Hepatocyte (in vitro differentiated cells): ENCODE data around the gene CHD9. TPM values are rescaled to one million over a fixed set of nuclear protein-coding genes. Genes with fewer than 3 reads are reported as not detected.

Experiments used
- DNase-seq: peaks from one replicate; pipeline ENCODE4 v3.0.0-alpha.2; 2016; ENCODE audit warnings: low spot score
- H2AFZ ChIP-seq: fragments of 200-600 bp; sonication (generic); 2 replicates; pipeline ENCODE4 v1.6.0; 2016; ENCODE audit warnings: antibody characterized with exemption, mild to moderate bottlenecking
- H3K27ac ChIP-seq: fragments of 200-600 bp; sonication (generic); 2 replicates; pipeline ENCODE4 v1.5.1; 2016; ENCODE audit warnings: mild to moderate bottlenecking
- H3K27me3 ChIP-seq: fragments of 200-600 bp; sonication (generic); 2 replicates; pipeline ENCODE4 v1.6.1; 2016
- H3K36me3 ChIP-seq: fragments of 200-600 bp; sonication (generic); replicated peaks from 2 replicates; pipeline ENCODE4 v1.5.1; 2016; ENCODE audit warnings: low read depth; ENCODE audit not compliant: insufficient read depth
- H3K4me1 ChIP-seq: fragments of 200-600 bp; sonication (generic); 2 replicates; pipeline ENCODE4 v1.5.1; 2016; ENCODE audit warnings: mild to moderate bottlenecking, moderate library complexity; ENCODE audit not compliant: insufficient read depth
- H3K4me2 ChIP-seq: fragments of 200-600 bp; sonication (generic); 2 replicates; pipeline ENCODE4 v1.6.0; 2016
- H3K4me3 ChIP-seq: fragments of 200-600 bp; sonication (generic); 2 replicates; pipeline ENCODE4 v1.5.1; 2016; ENCODE audit warnings: mild to moderate bottlenecking
- H3K79me2 ChIP-seq: fragments of 200-600 bp; sonication (generic); 2 replicates; pipeline ENCODE4 v1.6.0; 2017; ENCODE audit warnings: mild to moderate bottlenecking
- H3K9me2 ChIP-seq: fragments of 200-600 bp; sonication (generic); replicated peaks from 2 replicates; pipeline ENCODE4 v1.6.0; 2017; ENCODE audit warnings: mild to moderate bottlenecking; ENCODE audit not compliant: insufficient read depth
- H3K9me3 ChIP-seq: fragments of 200-600 bp; sonication (generic); 2 replicates; pipeline ENCODE4 v1.5.1; 2016; ENCODE audit warnings: low read depth, mild to moderate bottlenecking
- H4K20me1 ChIP-seq: fragments of 200-600 bp; sonication (generic); 2 replicates; pipeline ENCODE4 v1.6.0; 2016; ENCODE audit warnings: mild to moderate bottlenecking; ENCODE audit not compliant: insufficient read depth, poor library complexity, severe bottlenecking
- EZH2 ChIP-seq: fragments of 200-600 bp; sonication (generic); IDR thresholded peaks from 2 replicates; pipeline ENCODE4 v1.6.1; 2016; ENCODE audit warnings: antibody characterized with exemption, mild to moderate bottlenecking, borderline replicate concordance
- EZH2phosphoT487 ChIP-seq: fragments of 200-600 bp; sonication (generic); IDR thresholded peaks from one replicate; pipeline ENCODE4 v1.6.1; 2018; ENCODE audit warnings: antibody characterized with exemption, mild to moderate bottlenecking, low read depth, moderate library complexity; ENCODE audit not compliant: unreplicated experiment, severe bottlenecking
- WGBS: methylation state at CpG from one replicate; pipeline ENCODE4 v1.1.6; 2016; ENCODE audit warnings: low lambda C conversion rate; ENCODE audit errors: missing lambda C conversion rate; 5-methylcytosine and 5-hydroxymethylcytosine counted together
- polyA plus RNA-seq: library from polyadenylated mRNA; unstranded; fragments of >200 nt; fragmentation: Nextera tagmentation; extraction: Ambion mirVana; gene quantifications from 2 replicates; pipeline ENCODE4 v1.2.1, GENCODE V29; 2016
- total RNA-seq: library from RNA; depleted of rRNA; stranded (reverse); fragments of >200 nt; gene quantifications from 2 replicates; pipeline ENCODE4 v1.2.3, GENCODE V29; 2014
- TF ChIP-seq, protein P1 (sequence below): fragments of 200-600 bp; sonication (generic); IDR thresholded peaks from 2 replicates; pipeline ENCODE4 v1.5.1; 2016; ENCODE audit warnings: antibody characterized with exemption, mild to moderate bottlenecking; ENCODE audit not compliant: poor library complexity

CHD9 gene
- total and polyA plus RNA-seq, 2 experiments from 2014 or later = 54.9 to 68.2 TPM

DNA sequence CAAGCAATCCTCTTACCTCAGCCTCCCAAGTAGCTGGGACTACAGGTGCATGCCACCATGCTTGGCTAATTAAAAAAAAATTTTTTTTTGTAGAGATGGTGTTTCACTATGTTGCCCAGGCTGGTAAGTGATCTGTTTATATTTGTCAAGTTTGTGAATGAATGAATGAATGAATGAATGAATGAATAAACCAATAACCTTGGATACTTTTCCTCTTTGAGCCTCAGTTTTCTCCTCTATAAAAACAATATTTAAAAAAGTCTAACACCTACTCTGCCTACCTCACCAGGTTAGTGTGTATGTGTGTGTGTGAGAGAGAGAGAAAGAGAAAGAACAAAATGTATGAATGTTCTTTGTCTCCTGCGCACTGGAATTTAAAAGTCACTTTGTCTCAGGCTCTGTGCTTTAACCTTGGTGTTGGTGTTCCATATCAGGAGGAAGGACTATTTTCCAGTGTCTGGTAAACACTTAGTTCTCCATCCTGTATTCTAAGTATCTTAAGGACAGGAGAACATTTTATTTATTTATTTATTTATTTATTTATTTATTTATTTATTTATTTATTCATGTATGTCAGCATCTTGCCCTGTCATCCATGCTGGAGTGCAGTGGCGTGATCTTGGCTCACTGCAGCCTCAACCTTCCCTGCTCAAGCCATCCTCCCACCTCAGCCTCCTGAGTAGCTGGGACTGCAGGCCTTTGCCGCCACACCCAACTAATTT is 27.1 kb downstream of the CHD9 start:
- H3K9me3 ChIP-seq = no peaks in the 10 kb centered on the region
- H3K4me1 ChIP-seq = peaks cover 54% of the 10 kb centered on the region
- no peak overlapping the region for H3K4me3 ChIP-seq
- no peaks in the 10 kb centered on the region for H3K36me3 ChIP-seq
- TF ChIP-seq, protein P1, sequence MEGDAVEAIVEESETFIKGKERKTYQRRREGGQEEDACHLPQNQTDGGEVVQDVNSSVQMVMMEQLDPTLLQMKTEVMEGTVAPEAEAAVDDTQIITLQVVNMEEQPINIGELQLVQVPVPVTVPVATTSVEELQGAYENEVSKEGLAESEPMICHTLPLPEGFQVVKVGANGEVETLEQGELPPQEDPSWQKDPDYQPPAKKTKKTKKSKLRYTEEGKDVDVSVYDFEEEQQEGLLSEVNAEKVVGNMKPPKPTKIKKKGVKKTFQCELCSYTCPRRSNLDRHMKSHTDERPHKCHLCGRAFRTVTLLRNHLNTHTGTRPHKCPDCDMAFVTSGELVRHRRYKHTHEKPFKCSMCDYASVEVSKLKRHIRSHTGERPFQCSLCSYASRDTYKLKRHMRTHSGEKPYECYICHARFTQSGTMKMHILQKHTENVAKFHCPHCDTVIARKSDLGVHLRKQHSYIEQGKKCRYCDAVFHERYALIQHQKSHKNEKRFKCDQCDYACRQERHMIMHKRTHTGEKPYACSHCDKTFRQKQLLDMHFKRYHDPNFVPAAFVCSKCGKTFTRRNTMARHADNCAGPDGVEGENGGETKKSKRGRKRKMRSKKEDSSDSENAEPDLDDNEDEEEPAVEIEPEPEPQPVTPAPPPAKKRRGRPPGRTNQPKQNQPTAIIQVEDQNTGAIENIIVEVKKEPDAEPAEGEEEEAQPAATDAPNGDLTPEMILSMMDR = no peak
- TF ChIP-seq EZH2phosphoT487 (no peak), EZH2 (no peak)
- no peaks in the 10 kb centered on the region for H3K9me2 ChIP-seq
- peak overlapping the region; percentile 59 for H3K4me2 ChIP-seq
- no peak for DNase-seq
- no peaks in the 10 kb centered on the region for H3K27me3 ChIP-seq
- H3K79me2 ChIP-seq = peaks cover 52% of the 10 kb centered on the region
- H4K20me1 ChIP-seq = no peaks in the 10 kb centered on the region
- H3K27ac ChIP-seq = peak overlapping the region; percentile 92
- H2AFZ ChIP-seq = no peak overlapping the region
- WGBS = 94% methylated on average over 3 of the region's 3 CpGs

DNA sequence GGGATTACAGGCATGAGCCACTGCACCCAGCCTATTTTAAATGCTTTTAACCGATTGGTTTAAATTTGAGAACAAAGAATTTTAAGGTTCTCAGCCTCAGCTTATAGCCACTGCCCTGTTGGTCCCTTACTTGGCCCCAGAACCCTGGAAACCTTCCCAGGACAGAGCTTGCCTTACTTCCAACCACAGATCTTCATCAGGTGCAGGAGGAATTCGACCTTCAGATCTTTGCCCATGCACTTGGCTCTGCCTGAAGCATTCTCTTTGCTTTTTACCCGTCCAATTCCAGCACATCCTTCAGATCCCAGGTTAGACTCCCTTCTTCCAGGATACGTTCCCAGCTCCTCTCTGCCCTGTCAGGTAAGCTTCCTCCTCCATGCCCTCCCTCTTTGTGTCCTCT is 27.7 kb downstream of the CHD9 start:
- Histone ChIP-seq H3K9me3 (no peaks in the 10 kb centered on the region), H3K27me3 (no peaks in the 10 kb centered on the region), H2AFZ (no peak overlapping the region), H3K4me2 (no peak overlapping the region), H3K9me2 (no peaks in the 10 kb centered on the region), H3K27ac (peak overlapping the region; percentile 1), H3K4me3 (no peak overlapping the region), H3K79me2 (peaks cover 53% of the 10 kb centered on the region), H3K4me1 (peaks cover 61% of the 10 kb centered on the region), H3K36me3 (no peaks in the 10 kb centered on the region), H4K20me1 (no peaks in the 10 kb centered on the region)
- TF ChIP-seq, protein P1 = no peak
- TF ChIP-seq EZH2 (no peak), EZH2phosphoT487 (no peak)
- no peak for DNase-seq
- 86% methylated on average over 4 of the region's 4 CpGs for WGBS

DNA sequence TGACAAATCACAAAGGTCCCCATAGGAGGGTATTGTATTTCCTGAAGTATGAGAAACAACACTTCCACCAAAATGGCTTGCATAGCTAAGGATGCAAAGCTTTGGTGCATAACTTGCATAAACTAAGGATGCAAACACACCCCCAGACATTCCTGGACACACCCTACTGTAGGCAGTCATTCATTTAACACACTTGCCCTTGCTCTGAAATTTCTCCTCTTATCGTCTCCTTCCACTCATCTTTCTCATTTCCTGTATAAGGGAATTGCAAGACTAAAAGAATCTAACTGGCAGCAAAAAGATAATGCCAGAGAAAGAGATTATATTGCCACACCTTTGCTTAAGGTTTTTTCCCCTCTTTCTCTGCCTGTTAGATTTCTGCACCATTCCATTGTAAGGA is 28.3 kb downstream of the CHD9 start:
- no peaks in the 10 kb centered on the region for H3K9me3 ChIP-seq
- no peaks in the 10 kb centered on the region for H3K9me2 ChIP-seq
- no peak overlapping the region for H3K4me2 ChIP-seq
- peaks cover 50% of the 10 kb centered on the region for H3K79me2 ChIP-seq
- no peaks in the 10 kb centered on the region for H4K20me1 ChIP-seq
- DNase-seq = no peak
- WGBS = 81% methylated on average over 1 of the region's 1 CpG
- no peaks in the 10 kb centered on the region for H3K27me3 ChIP-seq
- H2AFZ ChIP-seq = no peak overlapping the region
- TF ChIP-seq EZH2phosphoT487 (no peak), EZH2 (no peak)
- TF ChIP-seq, protein P1 = no peak
- H3K36me3 ChIP-seq = no peaks in the 10 kb centered on the region
- H3K4me3 ChIP-seq = no peak overlapping the region
- H3K4me1 ChIP-seq = peaks cover 61% of the 10 kb centered on the region
- H3K27ac ChIP-seq = peak overlapping the region; percentile 81
